NOMO-1 treated with dmso at 0.1 percent for 144 hours (cell line): ENCODE measurements around the gene HOXA7.

ENCODE experiments used
- DNase-seq: peaks from one replicate; lab custom pipeline; 2025; ENCODE audit not compliant: unreplicated experiment; lab: John Stamatoyannopoulos, UW

HOXA7 gene

GRCh38 chr7:27148756-27149641 lies 7.5 kb downstream of the HOXA7 start:
- no peak for DNase-seq

- no peak for DNase-seq
Observed at GRCh38 chr7:27148031-27148755, 8.3 kb downstream of the HOXA7 start.

GRCh38 chr7:27147199-27148030 lies 9.1 kb downstream of the HOXA7 start, which contains the start of gene HOXA6:
Gene HOXA6 (minus strand): TSS chr7:27147774. CDS start chr7:27147749, 25 bp downstream.
- DNase-seq, result no peak

- DNase-seq, result no peak
Observed at GRCh38 chr7:27146491-27147198, 9.8 kb downstream of the HOXA7 start.

- DNase-seq, result no peak
Observed at GRCh38 chr7:27145914-27146412, 10.5 kb downstream of the HOXA7 start.

GRCh38 chr7:27145165-27145913 lies 11.1 kb downstream of the HOXA7 start:
- no peak for DNase-seq

GRCh38 chr7:27144781-27145164 lies 11.7 kb downstream of the HOXA7 start:
- DNase-seq, result no peak

GRCh38 chr7:27143950-27144780 lies 12.3 kb downstream of the HOXA7 start:
- DNase-seq, result no peak

GRCh38 chr7:27143023-27143949 lies 13.2 kb downstream of the HOXA7 start, which contains the start of gene HOXA5:
Gene HOXA5 (minus strand): TSS chr7:27143681. CDS start chr7:27143607, 74 bp downstream.
- no peak for DNase-seq

- DNase-seq, result no peak
Observed at GRCh38 chr7:27142580-27143022, 13.9 kb downstream of the HOXA7 start.

- DNase-seq, result no peak
Observed at GRCh38 chr7:27141923-27142579, 14.4 kb downstream of the HOXA7 start.

GRCh38 chr7:27141137-27141922 lies 15.1 kb downstream of the HOXA7 start:
- no peak for DNase-seq

GRCh38 chr7:27140126-27140857 lies 16.2 kb downstream of the HOXA7 start:
- DNase-seq, result no peak

GRCh38 chr7:27139334-27140125 lies 16.9 kb downstream of the HOXA7 start:
- no peak for DNase-seq

- no peak for DNase-seq
Observed at GRCh38 chr7:27138985-27139333, 17.5 kb downstream of the HOXA7 start.
